Central memory CD4-positive, alpha-beta T cell (primary cell): ENCODE results near the gene SSH2.
"Not testable (repeated sequence)": the region's sequence is repeated elsewhere in the genome, so short reads cannot be mapped to it uniquely, and the experiment has no call there.

Experiments used
- DNase-seq: peaks from one replicate; pipeline ENCODE4 v3.0.0; 2022

The SSH2 gene

DNA sequence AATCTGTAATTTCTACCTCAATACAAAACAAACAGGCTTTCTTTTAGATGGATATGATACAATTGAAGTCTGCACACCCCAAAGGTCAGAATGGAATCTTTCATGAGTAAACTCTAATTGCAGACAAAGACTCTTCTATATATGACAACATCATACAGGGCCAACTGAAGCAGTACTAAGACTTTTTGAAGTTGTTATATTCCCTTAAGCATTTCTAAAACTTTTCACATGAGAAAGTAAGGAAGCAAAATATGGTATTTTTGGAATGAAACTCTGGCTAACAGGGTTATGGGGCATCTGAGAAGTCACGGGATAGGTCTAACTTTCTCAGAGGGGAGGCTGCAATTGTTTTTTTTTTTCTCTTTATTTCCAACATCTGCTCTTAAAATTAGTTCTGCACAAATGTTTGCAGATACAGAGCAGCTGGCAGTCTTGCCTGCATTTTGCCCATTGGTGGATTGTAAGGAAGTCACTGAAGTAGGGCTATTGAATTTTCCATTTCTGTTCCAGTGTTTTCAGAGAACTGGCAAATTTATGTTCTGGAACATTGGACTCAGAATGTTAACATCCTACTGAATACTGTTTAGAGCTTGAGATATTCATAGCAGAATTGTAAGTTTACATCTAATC is 59.1 kb downstream of the SSH2 start:
- no peak for DNase-seq

GRCh38 chr17:29867643-29868181 is 62.3 kb downstream of the SSH2 start:
- no peak for DNase-seq

- no peak for DNase-seq
Observed at GRCh38 chr17:29866746-29867404, 63.2 kb downstream of the SSH2 start.

GRCh38 chr17:29864615-29865014 is 65.4 kb downstream of the SSH2 start:
- no peak for DNase-seq

DNA sequence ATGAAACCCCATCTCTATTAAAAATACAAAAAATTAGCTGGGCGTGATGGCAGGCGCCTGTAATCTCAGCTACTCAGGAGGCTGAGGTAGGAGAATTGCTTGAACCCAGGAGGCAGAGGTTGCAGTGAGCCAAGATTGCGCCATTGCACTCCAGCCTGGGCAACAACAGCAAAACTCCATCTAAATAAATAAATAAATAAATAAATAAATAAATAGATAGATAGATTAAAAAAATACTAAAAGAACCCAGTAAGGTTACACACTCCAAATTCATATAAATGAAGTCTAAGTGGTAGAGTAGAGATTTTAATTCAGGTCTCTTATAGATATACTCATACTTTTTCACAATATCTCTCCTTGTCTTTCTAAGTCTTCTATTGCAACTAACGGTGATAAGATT is 65.9 kb downstream of the SSH2 start:
- not testable (repeated sequence) for DNase-seq

- DNase-seq: no peak
Observed at GRCh38 chr17:29862951-29863350, 67.1 kb downstream of the SSH2 start.

DNA sequence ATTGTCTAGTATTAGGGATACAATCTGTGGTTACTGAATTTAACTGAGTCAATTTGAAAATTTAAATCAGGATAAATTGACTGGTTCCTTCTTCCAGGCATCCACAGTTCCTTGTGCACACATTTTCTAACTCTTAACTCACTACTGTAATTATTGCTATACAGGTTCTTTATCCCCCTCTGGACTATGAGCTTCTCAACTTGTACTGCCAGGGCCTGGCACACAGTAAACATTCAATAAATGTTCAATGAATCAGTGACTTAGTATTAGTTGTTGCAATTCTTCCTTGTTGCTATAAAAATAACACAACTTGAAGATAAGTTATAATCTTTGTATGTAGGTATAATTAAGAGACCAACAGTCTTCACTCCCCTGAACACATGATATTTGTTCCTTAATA is 67.9 kb downstream of the SSH2 start:
- DNase-seq: no peak

DNA sequence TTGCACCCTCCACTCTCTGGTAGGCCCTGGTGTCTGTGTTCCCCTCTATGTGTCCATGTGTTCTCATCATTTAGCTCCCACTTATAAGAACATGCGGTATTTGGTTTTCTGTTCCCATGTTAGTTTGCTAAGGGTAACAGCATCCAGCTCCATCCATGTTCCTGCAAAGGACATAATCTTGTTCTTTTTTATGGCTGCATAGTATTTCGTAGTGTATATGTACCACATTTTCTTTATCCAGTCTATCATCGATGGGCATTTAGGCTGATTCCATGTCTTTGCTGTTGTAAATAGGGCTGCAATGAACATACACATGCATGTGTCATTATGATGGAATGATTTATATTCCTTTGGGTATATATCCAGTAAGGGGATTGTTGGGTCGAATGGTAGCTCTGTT is 70.6 kb downstream of the SSH2 start:
- not testable (repeated sequence) for DNase-seq

GRCh38 chr17:29857823-29858222 is 72.2 kb downstream of the SSH2 start:
- DNase-seq: no peak

GRCh38 chr17:29857105-29857504 is 72.9 kb downstream of the SSH2 start:
- DNase-seq: not testable (repeated sequence)

GRCh38 chr17:29855686-29856085 is 74.3 kb downstream of the SSH2 start:
- DNase-seq: no peak

DNA sequence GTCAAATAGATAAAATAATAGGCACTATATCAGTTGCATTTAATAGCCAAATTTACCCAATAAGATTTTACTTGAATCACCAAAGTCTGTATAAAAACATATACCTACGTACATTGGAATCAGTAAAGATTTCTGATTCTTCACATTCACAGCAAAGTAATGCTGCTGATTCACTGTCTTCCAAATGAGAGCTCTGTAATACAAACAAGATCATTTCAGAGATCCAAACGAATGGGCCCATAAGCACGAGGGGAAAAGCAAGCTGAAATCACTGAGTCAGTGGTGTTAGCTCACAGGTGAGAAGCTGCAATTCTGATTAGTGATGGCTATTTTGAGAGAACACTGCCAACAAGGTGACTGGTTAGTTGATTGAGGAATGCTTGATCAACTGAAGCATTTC is 81.3 kb downstream of the SSH2 start:
- DNase-seq: no peak

- no peak for DNase-seq
Observed at GRCh38 chr17:29847527-29848400, 82.3 kb downstream of the SSH2 start.

- DNase-seq: no peak
Observed at GRCh38 chr17:29847118-29847517, 82.9 kb downstream of the SSH2 start.

- DNase-seq: no peak
Observed at GRCh38 chr17:29846298-29846697, 83.7 kb downstream of the SSH2 start.

DNA sequence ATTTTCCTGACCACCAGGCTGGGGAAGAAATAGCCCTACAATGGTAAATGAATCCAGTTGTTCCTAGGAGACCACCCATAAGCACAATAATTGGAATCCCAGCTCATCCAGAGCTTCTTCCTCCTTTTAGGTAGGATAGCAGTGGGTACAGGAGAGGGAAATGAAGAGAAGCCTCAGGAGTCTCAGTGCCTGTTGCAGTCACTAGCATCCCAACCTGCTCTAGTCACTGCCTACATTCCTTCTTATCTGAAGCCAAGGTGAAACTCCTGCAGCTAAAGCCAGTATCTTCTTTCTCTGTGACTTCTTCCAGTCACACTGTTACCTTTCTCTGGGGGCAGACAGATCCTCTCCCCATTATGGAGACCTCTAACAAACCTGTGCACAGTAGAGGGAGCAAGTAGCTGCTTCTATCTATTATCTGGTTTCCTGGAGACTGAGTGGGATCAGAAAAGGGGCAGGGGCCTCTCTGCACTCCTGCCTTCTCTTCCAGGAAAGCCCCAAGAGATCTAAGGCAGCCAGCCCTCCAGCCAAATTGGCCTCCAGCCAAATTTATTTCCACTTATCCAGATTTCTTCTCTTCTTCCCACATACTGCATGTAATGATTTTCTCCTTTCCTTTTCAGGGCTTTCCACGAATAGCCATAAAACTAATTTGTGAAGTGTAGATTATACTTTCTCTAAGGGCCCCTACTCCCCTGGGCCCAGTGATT is 85.5 kb downstream of the SSH2 start:
- no peak for DNase-seq

DNA sequence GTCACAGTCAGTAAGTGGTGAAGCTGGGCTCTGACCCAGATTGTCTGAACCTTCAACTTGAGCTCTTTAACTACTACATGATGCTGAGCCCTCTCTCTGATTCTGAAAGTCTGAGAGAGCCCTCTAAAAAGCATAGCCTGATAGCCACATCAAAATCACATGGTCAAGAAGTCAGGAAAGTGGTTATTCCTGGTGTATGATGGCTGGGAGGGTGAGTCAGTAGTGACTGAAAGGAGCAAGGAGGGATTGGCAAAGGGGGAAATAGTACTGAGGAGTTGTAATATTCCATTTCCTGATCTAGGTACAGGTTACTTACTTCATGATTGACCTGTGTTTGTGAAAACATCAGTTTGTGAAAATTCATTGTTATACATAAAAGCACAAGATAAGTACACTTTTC is 89.1 kb downstream of the SSH2 start:
- no peak for DNase-seq

- DNase-seq: no peak
Observed at GRCh38 chr17:29839656-29840055, 90.4 kb downstream of the SSH2 start.

DNA sequence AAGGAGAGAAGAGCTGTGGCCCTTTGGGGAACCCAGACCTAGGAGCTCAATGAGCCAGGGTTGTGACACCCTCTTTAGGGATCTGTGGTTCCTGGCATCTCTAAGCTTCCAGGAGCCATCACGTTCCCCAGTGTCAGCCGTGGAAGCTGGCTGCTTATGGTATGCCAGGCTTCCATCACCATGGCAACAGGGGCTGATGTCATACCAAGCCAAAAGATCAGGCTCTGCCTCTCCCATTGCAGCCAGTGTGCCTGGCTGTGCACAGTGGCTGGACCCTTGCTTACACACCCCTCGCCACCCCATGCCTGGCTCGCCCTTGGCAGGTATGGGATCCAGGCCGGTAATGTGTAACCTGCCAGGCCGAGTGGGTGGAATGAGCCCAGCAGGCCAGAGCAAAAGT is 91.1 kb downstream of the SSH2 start:
- DNase-seq: no peak

DNA sequence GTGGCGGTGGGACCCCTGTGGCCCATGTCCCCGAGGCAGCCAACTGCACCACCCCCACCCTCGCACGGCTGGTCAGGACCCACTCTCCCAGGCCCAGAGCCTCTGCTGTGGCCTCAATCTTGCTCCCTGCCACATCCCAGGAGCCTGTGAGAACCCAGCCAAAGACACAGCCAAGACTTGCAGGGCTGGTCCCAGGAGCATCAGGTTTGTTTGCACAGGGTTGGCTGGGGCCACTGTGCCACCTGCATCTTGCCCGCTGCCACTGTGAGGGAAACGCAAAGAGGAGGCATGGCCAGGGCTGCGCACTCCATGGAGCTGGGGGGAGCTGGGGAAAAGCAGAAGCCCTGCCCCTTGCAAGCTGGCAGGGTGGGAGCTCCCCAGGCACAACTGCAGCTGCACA is 92.5 kb downstream of the SSH2 start:
- DNase-seq: no peak

DNA sequence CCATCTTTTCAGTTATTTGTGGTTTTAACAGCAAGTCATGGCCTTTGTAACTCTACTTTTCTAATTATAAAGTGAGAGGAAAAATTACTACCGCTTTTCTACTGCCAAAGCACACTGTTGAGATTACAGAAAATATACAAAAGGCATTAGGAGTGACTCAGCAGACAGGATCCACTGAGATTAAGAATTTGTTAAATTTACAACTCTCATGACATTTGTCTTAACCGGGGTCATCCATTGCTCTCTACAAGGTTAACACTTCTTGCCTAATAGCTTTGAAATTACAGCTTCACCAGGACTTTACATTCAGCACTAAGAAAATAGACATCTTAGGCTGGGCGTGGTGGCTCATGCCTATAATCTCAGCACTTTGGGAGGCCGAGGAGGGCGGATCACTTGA is 93.4 kb downstream of the SSH2 start:
- no peak for DNase-seq

DNA sequence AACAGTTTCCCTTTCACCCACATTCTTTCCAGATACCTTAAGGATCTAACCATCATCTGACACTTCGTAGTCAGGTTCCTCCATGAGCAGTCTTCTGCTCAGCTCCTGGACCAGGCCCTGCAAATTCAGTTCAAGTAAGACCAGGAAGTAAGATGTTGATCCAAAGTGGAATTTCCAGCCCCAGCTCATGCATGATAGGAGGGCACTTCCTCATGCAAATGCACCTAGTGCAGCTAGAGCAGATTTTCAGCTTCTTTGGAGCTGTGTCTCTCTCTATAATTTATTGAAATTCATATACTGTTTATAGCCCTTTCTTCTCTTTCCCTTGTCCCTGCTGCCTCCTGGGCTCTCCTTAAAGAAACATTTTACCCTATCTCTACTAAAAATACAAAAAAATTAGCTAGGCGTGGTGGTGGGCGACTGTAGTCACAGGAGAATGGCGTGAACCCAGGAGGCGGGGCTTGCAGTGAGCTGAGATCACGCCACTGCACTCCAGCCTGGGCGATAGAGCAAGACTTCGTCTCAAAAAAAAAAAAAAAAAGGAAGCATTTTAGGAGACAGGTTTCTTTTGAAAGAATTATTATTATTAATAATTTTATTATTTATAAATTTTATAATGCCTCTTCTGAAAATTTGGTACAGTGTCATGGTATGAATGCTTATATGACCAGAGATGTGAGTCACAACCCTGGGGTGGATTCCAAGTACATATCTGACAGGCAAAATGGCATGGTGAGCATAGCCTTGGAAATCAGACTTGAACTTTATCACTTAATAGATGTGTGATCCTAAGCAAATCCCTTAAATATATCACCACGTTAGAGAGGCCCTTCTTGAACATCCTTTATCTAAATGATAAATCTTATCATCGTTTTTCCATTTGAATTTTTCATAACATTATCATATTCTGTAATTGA is 94.3 kb downstream of the SSH2 start:
- DNase-seq: no peak
